GM18498 (cell line): ENCODE results near the gene DAP.

Experiments
- ATAC-seq: cut with Tn5 transposase; IDR thresholded peaks from one replicate; pipeline ENCODE4 v1.9.1; 2021; ENCODE audit warnings: mild to moderate bottlenecking, moderate library complexity; ENCODE audit not compliant: unreplicated experiment

The DAP gene

DNA sequence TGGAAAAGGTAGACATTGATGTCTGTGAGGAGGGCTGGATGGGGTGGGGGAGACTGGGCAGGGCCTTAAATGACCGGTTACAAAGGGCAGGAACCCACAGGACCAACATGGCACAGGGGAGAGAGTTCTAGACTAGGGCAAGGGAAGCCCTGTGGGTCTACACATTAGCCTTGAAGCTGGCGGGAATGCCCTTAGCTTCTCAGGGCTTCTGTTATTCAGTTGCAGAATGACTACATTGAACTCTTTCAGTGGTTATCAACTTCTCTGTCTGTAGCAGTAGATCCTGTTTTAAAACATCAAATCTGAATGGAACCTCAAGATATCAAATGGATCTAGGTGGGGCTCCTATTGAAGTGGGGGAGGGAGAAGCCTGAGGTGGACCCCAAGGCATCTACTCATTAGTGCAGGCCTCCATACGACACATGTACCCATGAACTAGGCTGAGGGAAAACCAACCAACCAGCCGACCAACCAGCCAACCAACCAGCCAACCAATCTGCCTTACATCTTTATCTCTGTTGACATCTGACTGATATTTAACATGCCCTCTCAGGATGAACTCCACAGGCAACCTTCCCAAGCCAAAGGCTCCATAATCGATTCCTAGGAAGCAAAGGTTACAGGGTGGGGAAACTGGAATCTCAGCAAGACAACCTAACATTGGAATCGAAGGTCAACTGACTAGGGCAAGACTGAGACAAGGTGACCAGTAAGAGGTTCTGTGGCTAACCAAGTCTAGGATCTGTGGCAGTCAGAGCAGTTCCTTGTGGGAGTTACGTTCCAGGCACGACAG is 48.3 kb downstream of the DAP start:
- peak; percentile 79 for ATAC-seq

GRCh38 chr5:10711562-10711961 is 49.5 kb downstream of the DAP start:
- ATAC-seq: no peak

DNA sequence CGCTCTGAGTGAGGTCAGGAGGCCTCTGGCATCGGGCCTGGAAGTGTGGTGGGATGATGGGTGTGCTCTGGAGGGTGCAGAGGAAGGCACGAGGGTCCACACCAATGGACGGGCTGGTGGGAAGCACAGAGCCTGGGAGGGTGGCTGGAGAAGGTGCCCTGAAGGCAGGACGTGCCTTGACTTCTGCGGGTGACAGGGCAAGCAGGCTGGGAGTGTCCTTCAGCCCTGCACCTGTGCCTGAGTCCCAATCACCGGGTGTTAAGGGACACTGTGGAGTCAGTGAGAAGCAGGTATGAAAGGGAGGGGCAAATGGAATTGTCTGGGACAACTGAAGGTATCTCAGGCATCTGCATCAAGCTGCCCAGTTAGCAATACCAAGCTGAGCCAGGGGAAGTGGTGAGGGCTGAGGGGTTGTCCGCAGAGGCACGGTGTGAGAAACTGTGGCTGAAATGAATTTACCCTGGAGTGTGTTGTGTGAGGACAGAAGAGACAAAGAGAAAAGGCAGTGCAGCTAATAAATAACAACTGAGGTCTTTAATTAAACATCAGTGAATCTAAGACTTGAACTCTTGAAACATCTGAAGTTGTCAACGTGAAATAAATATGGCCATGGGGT is 50.4 kb downstream of the DAP start:
- no peak for ATAC-seq

DNA sequence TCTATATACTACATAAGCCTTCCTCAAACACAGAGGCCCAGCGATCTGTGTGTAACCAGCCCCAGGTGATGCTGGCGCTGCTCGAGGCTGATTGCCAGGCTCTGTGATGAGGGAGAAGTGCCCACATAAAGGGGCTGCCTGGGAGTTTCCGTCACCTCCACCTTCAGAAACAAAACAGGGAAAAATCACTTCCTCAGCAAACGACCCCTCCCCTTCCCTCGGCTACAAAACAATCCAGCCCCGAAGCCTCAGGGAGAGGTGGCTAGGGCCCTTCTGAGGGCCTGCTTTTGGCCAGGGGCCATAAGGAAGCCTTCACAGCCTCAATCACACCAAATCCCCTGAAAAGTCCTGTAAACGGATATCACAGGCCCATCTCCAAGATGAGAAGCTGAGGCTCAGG is 51.1 kb downstream of the DAP start:
- no peak for ATAC-seq

GRCh38 chr5:10709409-10709808 is 51.6 kb downstream of the DAP start:
- ATAC-seq: no peak

DNA sequence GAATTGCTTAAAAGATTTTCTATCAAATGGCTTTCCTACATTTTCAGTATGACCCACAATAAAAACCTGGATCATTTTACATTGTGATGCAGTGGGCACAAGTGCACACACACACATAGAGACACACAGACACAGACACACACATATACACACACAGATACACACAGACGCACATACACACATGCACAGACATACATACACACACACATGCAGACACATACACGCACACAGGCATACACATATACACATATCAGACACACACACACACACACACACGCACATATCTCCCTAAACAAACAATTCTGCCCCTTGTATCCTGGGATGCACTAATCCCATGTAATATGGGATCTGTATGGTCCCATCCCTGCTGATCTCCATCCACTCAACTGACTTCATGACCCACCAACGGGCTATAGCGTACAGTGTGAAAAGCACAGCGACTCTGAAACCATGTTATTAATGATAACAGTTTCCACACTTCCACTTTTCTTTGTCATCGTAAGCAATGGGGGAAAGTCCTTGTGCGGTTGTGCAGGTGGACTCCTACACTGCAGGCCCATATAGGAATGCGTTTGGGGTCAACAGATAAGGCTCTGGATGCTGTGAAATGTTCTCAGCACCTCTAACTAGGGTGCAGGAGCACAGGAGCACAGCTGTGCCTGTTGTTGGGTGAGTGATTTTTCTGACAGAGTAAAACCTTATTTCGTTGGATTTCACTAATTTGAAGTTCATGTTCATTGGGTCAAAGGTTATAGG is 52.7 kb downstream of the DAP start:
- no peak for ATAC-seq

DNA sequence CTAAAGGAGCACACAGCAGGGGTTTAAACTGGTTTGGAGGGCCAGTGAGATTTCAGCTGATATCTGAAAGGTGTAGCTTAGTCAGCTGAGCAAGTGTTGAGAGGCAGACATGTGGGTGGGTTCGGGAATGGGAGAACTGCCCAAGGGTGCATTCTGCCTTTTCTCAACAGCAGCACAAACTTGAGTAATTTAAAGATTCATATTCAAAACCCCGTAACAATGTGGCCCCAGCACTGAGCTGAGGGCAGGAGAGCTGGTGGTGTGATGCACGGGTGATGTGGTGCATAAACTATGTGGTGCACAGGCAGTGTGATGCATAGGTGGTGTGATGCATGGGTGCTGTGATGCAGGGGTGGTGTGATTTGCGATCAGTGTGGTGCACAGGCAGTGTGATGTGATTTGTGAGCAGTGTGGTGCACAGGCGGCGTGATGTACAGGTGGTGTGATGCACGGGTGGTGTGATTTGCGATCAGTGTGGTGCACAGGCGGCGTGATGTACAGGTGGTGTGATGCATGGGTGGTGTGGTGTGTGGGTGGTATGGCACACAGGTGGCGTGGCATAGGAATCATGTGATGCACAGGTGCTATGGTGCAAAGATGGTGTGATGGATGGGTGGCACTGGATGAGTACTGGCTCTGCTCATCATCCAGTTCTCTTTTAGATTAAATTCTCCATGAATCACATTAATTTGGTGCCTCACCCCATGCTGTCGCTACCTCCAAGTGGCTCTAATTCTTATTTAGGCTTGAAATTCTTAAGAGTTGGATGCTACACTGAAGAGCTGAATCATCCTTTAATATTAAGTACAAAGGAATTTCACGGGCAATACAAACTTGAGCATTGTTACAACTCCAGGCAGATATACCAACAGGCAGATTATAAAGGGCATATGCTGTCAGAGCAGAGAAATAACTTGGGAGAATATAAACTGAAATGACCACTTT is 53.6 kb downstream of the DAP start:
- no peak for ATAC-seq

DNA sequence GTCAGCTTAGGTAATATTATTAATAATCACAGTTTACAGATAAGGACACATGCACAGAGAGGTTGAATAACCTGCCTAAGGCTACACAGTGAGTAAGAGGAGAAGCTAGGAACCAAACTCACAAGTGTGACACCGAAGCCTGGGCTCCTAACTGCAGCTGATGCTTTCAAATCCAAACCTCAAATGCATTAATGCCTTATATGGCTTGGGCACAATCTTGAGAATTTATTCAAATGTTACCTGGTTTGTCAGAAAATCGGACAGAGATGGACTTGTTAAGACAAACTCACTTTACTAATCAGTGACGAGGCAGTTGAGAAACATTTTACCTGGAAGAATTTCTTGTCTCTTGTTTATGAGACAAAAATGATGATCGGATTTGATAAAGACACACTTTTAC is 54.7 kb downstream of the DAP start:
- ATAC-seq: no peak

DNA sequence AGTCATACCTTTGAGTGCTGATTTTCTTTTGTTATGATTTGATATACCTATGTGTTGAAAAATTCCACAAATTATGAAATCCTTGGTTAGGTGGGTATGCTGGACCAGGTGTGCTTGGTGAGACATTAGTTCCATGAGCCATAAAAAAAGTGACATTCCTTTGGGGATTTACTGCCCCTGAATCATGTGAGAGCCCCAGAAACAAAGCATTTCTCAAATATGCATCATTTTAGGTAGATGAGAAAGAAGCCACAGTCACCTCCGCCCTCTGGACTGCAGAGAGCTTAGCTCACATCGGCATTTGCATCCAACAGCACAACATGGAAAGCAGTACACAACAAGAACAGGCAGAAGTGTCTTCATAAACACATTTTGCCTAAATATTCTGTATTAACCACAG is 55.3 kb downstream of the DAP start:
- ATAC-seq: no peak

- peak; percentile 33 for ATAC-seq
Measured at GRCh38 chr5:10704949-10705621, 55.9 kb downstream of the DAP start.

DNA sequence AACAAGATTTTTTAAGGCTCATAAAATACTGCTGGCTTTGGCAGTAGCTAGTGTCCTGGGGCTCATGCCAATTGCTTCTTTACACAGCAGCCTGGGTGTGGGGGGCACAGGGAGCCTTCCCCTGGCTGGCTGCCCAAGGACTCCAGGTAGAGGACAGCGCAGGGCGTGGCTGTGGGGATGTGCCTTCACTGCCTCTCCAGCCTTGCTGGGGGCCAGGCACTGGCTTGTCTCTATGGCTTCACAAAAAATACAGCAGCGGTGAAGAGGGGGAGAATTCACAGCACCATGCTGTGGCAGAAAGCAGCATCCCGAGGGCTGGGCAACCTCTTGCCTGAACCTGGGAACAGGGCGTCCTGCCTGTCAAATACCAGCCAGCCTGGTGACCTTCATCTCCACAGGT is 57.4 kb downstream of the DAP start:
- ATAC-seq: no peak

- no peak for ATAC-seq
Measured at GRCh38 chr5:10702911-10703491, 58.0 kb downstream of the DAP start.

DNA sequence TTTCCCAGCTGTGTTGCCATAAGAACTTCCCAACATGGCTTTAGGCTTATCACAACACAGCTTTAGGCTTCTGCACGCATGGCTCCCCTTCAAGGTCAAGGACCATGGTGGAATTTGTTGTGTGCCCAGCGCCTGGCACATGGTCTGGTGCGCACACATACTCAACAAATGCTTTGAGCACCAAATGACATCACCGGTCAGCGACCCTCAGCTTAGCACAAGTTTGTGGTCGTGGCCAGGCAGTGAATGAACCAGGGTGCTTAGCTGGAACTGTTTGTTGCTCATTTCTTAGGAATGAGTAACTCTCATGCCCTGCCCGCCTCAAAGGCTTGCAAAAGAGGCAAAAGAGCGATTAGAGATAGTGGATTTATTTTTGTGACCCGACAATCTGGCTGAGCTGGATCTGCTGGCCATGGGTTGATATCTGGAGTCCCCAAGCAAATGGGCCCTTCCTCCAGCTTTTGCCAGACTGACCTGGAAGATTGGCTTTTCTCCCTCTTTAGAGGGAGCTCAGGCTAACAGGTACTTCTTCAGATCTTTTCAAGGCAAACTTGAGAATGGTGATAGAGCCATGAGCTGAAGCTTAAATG is 58.9 kb downstream of the DAP start:
- ATAC-seq: no peak

GRCh38 chr5:10701567-10702039 is 59.4 kb downstream of the DAP start:
- ATAC-seq: no peak

DNA sequence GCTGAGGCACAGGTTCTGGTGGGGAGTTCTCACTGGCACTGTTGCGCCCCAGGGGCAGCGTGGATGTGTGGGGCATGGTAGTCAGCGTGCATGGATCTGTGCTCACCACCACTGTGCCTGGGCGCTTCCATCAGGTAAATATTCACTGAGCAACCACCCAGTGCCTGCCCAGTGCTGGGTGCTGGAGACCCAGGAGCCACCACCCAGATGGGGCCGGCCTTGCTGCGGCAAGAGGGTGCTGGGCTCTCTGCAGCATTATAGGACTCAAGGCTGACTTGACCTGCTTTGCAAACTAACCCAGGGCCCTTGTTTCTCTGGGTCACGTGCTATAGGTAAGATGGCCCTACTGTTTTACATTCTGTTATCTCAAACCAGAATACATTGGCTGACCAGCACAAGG is 60.5 kb downstream of the DAP start:
- no peak for ATAC-seq

GRCh38 chr5:10699987-10700386 is 61.0 kb downstream of the DAP start:
- ATAC-seq: peak; percentile 57

DNA sequence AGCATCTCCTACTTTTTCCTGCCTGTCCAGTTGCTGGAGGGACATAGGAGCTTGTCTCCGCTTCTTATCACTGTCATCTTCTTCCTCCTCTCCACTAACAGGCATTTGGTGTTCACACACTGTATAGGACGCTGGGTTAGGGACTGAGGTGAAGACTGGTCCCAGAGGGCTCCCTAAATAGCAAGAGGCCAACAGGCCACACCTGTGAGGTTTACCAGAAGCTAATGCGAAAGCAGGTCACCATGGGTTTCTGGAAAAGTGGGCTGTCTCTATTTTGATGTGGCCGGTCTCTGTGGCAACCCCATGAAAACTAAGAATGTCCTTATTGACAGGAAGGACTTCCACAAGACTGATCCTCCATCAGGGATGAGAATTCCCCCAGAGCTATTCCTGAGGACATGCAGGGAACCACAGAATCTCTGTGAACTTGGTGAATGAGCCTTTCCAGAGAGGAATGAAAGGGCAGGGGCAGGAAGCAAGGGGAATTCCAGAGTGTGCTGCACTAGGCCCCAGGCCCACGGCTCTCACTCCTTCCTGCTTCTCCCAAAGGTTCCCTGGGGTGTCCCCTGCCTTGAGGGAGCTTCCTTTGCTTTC is 61.7 kb downstream of the DAP start:
- peak; percentile 43 for ATAC-seq

DNA sequence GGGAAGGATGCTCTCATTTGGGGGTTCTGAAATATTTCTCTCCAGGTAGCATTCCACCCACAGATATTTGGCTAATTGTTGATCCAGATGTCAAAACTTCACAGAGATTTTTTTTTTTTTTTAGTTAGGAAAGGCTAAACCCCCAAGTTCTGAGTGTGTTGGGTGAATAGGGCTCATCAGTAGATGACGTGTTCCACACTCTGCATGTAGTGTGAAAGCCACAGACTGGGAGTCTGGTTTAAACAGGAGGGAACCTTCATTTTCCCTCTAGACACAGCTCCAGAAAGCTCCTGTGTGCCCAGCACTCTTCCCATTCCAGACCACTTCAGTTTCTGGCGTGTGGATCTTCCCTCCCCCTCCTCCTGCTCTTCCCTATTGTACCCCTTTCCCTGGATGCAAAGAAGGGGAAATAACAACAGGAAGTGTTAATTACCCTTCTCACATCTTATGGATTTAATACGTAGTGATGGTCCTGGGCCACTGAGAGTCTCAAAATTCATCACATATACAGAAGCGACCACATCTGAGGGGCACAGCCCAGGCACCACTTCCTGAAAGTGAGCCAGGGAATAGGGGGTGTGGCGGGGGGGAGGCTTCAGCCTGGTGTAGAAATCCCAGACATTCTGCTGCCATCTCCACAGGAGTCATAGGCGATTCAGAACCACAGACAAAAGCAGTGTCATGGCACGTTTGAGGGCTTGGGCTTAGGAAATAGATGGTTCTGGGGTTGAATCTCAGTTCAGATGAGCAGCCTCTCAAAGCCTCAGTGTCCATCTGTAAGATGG is 65.1 kb downstream of the DAP start:
- no peak for ATAC-seq
